Epithelial cell of esophagus (primary cell): ENCODE results near the gene ZFR2.

ENCODE experiments used
- DNase-seq: peaks from one replicate; pipeline ENCODE4 v3.0.0; 2010; ENCODE audit warnings: low read depth
- H3K4me3 ChIP-seq: 2 replicates; pipeline ENCODE4 v1.5.1; 2011; ENCODE audit warnings: mild to moderate bottlenecking, low read length, control low read depth
- CTCF ChIP-seq: IDR thresholded peaks from 2 replicates; pipeline ENCODE4 v1.5.1; 2011; ENCODE audit warnings: low read depth, mild to moderate bottlenecking, low read length, control low read depth, inconsistent platforms; ENCODE audit not compliant: insufficient read depth; ENCODE audit errors: missing control alignments

ZFR2 gene

DNA sequence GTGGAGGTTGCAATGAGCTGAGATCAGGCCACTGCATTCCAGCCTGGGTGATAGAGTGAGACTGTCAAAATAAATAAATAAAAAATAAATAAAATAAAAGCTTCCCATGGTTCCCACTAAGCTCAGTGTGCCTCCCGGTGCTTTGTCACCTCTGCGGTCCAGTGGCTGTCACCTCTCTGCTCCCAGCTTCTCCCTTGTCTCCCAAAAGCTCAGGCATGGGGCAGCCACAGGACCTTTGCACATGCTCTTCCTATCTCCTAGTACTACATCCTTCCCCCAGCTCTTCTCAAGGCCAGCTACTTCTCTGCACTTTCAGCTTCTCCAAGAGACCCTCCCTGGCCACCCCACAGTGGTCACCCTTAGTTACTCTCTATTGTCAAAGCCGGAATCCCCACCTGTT is 75.0 kb downstream of the ZFR2 start:
- no peak for TF ChIP-seq CTCF
- no peak overlapping the region for H3K4me3 ChIP-seq
- DNase-seq, result no peak

GRCh38 chr19:3792114-3792513 is 76.7 kb downstream of the ZFR2 start:
- no peak for TF ChIP-seq CTCF
- H3K4me3 ChIP-seq, result no peak overlapping the region
- DNase-seq, result no peak

GRCh38 chr19:3790941-3791340 is 77.9 kb downstream of the ZFR2 start:
- no peak for DNase-seq
- TF ChIP-seq CTCF, result no peak

GRCh38 chr19:3790209-3790734 is 78.6 kb downstream of the ZFR2 start:
- H3K4me3 ChIP-seq, result no peak overlapping the region
- DNase-seq, result no peak
- no peak for TF ChIP-seq CTCF

More at GRCh38 chr19:3790941-3791340, 77.9 kb downstream of the ZFR2 start:
- H3K4me3 ChIP-seq, result no peak overlapping the region

- DNase-seq, result no peak
- no peak for TF ChIP-seq CTCF
- no peak overlapping the region for H3K4me3 ChIP-seq
These were observed 79.7 kb downstream of the ZFR2 start for GRCh38 chr19:3788996-3789778.

GRCh38 chr19:3785938-3786824 is 82.7 kb downstream of the ZFR2 start, which contains the start of gene MATK:
Gene MATK, minus strand, starts transcription at chr19:3786381. Its CDS starts 1,246 bp downstream, at chr19:3785135.
- TF ChIP-seq CTCF, result no peak
- H3K4me3 ChIP-seq, result no peak within 1 kb of the TSS
- DNase-seq, result no peak
